Endothelial cell (in vitro differentiated cells): ENCODE results near the gene FBXW7. TPM values are rescaled to one million over a fixed set of nuclear protein-coding genes. Genes with fewer than 3 reads are reported as not detected.

Experiments used
- DNase-seq: peaks from one replicate; pipeline ENCODE4 v3.0.0; 2021; ENCODE audit warnings: low spot score
- H3K27ac Mint-ChIP-seq: one replicate; pipeline ENCODE4 v1.8.0; 2021; ENCODE audit warnings: mixed read lengths, inconsistent platforms; ENCODE audit not compliant: unreplicated experiment
- H3K27me3 Mint-ChIP-seq: one replicate; pipeline ENCODE4 v1.8.0; 2021; ENCODE audit warnings: mild to moderate bottlenecking, moderate library complexity, mixed read lengths, inconsistent platforms; ENCODE audit not compliant: unreplicated experiment
- H3K36me3 Mint-ChIP-seq: one replicate; pipeline ENCODE4 v1.8.0; 2021; ENCODE audit warnings: mild to moderate bottlenecking, low read depth, mixed read lengths, inconsistent platforms; ENCODE audit not compliant: unreplicated experiment
- H3K4me1 Mint-ChIP-seq: one replicate; pipeline ENCODE4 v1.8.0; 2021; ENCODE audit warnings: mild to moderate bottlenecking, mixed read lengths, inconsistent platforms; ENCODE audit not compliant: unreplicated experiment
- H3K4me3 Mint-ChIP-seq: one replicate; pipeline ENCODE4 v1.8.0; 2021; ENCODE audit warnings: mild to moderate bottlenecking, mixed read lengths, inconsistent platforms; ENCODE audit not compliant: unreplicated experiment
- H3K9me3 Mint-ChIP-seq: one replicate; pipeline ENCODE4 v1.8.0; 2021; ENCODE audit warnings: mixed read lengths, inconsistent platforms; ENCODE audit not compliant: unreplicated experiment
- total RNA-seq: library from RNA; stranded (reverse); fragmentation: NEBNext Ultra II Directional; extraction: Animal tissue kit (Norgen Biotek cat#: 25700); gene quantifications from one replicate; pipeline ENCODE4 v1.2.1, GENCODE V29; 2021; ENCODE audit not compliant: unreplicated experiment
- TF ChIP-seq, protein P1 (sequence below): fragments of 200-600 bp; sonication (generic); IDR thresholded peaks from one replicate; pipeline ENCODE4 v1.5.0; 2021; ENCODE audit warnings: antibody characterized with exemption; ENCODE audit not compliant: unreplicated experiment

The FBXW7 gene
- total RNA-seq, 1 donor from 2014 or later, result 44.7 TPM

GRCh38 chr4:152364383-152364782 is 171.5 kb downstream of the FBXW7 start:
- H3K27me3 Mint-ChIP-seq, result no peaks in the 10 kb centered on the region
- no peak overlapping the region for H3K4me3 Mint-ChIP-seq
- no peaks in the 10 kb centered on the region for H3K4me1 Mint-ChIP-seq
- no peaks in the 10 kb centered on the region for H3K9me3 Mint-ChIP-seq
- DNase-seq, result no peak
- H3K36me3 Mint-ChIP-seq, result no peaks in the 10 kb centered on the region
- TF ChIP-seq, protein P1, sequence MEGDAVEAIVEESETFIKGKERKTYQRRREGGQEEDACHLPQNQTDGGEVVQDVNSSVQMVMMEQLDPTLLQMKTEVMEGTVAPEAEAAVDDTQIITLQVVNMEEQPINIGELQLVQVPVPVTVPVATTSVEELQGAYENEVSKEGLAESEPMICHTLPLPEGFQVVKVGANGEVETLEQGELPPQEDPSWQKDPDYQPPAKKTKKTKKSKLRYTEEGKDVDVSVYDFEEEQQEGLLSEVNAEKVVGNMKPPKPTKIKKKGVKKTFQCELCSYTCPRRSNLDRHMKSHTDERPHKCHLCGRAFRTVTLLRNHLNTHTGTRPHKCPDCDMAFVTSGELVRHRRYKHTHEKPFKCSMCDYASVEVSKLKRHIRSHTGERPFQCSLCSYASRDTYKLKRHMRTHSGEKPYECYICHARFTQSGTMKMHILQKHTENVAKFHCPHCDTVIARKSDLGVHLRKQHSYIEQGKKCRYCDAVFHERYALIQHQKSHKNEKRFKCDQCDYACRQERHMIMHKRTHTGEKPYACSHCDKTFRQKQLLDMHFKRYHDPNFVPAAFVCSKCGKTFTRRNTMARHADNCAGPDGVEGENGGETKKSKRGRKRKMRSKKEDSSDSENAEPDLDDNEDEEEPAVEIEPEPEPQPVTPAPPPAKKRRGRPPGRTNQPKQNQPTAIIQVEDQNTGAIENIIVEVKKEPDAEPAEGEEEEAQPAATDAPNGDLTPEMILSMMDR, result no peak
- H3K27ac Mint-ChIP-seq, result no peak overlapping the region

GRCh38 chr4:152363904-152364303 is 172.0 kb downstream of the FBXW7 start:
- H3K9me3 Mint-ChIP-seq, result no peaks in the 10 kb centered on the region
- H3K4me3 Mint-ChIP-seq, result no peak overlapping the region
- H3K27me3 Mint-ChIP-seq, result no peaks in the 10 kb centered on the region
- H3K27ac Mint-ChIP-seq, result no peak overlapping the region
- H3K36me3 Mint-ChIP-seq, result no peaks in the 10 kb centered on the region
- H3K4me1 Mint-ChIP-seq, result no peaks in the 10 kb centered on the region
- TF ChIP-seq, protein P1, result no peak
- no peak for DNase-seq

- Mint-ChIP-seq H3K36me3 (no peaks in the 10 kb centered on the region), H3K9me3 (no peaks in the 10 kb centered on the region), H3K4me3 (no peak overlapping the region), H3K27me3 (no peaks in the 10 kb centered on the region), H3K27ac (no peak overlapping the region), H3K4me1 (no peaks in the 10 kb centered on the region)
- DNase-seq, result no peak
- TF ChIP-seq, protein P1, result no peak
Measured at GRCh38 chr4:152363086-152363485, 172.8 kb downstream of the FBXW7 start.

- no peak for DNase-seq
- Mint-ChIP-seq H3K4me1 (no peaks in the 10 kb centered on the region), H3K36me3 (no peaks in the 10 kb centered on the region), H3K4me3 (no peak overlapping the region), H3K27ac (no peak overlapping the region), H3K9me3 (no peaks in the 10 kb centered on the region), H3K27me3 (no peaks in the 10 kb centered on the region)
- TF ChIP-seq, protein P1, result no peak
Measured at GRCh38 chr4:152360045-152360410, 175.9 kb downstream of the FBXW7 start.

DNA sequence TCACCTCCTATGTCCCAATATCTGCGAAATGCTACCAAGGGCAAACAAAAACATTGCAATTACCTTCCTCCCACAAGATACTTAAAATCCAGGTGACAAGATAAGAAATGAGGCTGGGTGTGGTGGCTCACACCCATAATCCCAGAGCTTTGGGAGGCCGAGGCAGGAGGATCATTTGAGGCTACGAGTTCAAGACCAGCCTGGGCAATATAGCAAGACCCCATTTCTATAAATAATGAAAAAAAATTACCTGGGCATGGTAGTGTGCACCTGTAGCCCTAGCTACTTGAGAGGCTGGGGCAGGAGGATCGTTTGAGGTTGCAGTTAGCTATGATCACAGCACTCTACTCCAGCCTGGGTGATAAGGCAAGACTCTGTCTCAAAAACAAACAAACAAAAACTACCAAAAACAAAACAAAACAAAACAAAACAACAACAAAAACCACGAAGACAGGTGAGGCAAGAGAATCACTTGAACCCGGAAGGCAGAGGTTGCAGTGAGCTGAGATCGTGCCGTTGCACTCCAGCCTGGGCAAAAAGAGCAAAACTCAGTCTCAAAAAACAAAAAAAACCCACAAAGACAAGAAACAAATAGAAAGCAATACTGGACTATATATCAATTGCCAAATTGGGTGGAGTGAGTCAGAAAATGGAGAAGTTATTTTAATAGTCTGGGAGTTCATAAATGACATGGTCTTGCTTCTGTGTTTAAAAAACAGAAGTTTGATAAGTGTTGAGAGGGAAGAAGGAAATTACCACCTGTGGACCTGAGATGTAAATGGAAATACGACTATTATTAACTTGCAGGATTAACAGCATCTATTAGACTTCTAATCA is 176.5 kb downstream of the FBXW7 start:
- DNase-seq, result no peak
- Mint-ChIP-seq H3K9me3 (no peaks in the 10 kb centered on the region), H3K4me3 (no peak overlapping the region), H3K36me3 (no peaks in the 10 kb centered on the region), H3K4me1 (no peaks in the 10 kb centered on the region), H3K27me3 (no peaks in the 10 kb centered on the region), H3K27ac (no peak overlapping the region)
- TF ChIP-seq, protein P1, result no peak
